Upper lobe of left lung (tissue), 6 donors: ENCODE measurements around the gene PILRB. TPM values are rescaled to one million over a fixed set of nuclear protein-coding genes. Genes with fewer than 3 reads are reported as not detected.

Experiments
- ATAC-seq, 2 donors: fragments of 200-7000 bp; cut with Tn5 transposase; one replicate each; pipeline ENCODE4 v1.9.1; 2022; ENCODE audit warnings: mild to moderate bottlenecking in 2 of 2, moderate library complexity in 2 of 2; ENCODE audit not compliant: low FRiP score in 2 of 2
- DNase-seq, 2 donors: peaks; one replicate each; pipeline ENCODE4 v3.0.0-alpha.2; 2019 to 2020
- H3K27ac ChIP-seq, 4 donors: fragments of 200-600 bp; sonication (generic); one replicate each; pipeline ENCODE4 v1.5.1; 2016 to 2019
- H3K27me3 ChIP-seq, 4 donors: fragments of 200-600 bp; sonication (generic); one replicate each; pipeline ENCODE4 v1.5.1; 2017 to 2019
- H3K36me3 ChIP-seq, 4 donors: fragments of 200-600 bp; sonication (generic); one replicate each; pipeline ENCODE4 v1.5.1; 2016 to 2019
- H3K4me1 ChIP-seq, 4 donors: fragments of 200-600 bp; sonication (generic); one replicate each; pipeline ENCODE4 v1.5.1; 2018 to 2019
- H3K4me3 ChIP-seq, 4 donors: fragments of 200-600 bp; sonication (generic); one replicate each; pipeline ENCODE4 v1.5.1; 2017 to 2019; ENCODE audit warnings: mild to moderate bottlenecking in 2 of 4, moderate library complexity in 1 of 4
- H3K9me3 ChIP-seq, 4 donors: fragments of 200-600 bp; sonication (generic); one replicate each; pipeline ENCODE4 v1.5.1; 2018 to 2019
- CTCF ChIP-seq, 6 experiments: fragments of 450-650 bp in 4 of 6; fragments of 200-600 bp in 2 of 6; sonication (generic) in 2 of 6; IDR thresholded peaks; one replicate each; pipeline ENCODE4 v1.5.1; 2016 to 2019; ENCODE audit warnings: antibody characterized with exemption in 6 of 6
- EP300 ChIP-seq, 4 donors: sonication (generic); formaldehyde crosslinking; IDR thresholded peaks; one replicate each; pipeline ENCODE4 v1.5.1; 2017; ENCODE audit warnings: antibody characterized with exemption in 4 of 4, control low read depth in 2 of 4
- POLR2A ChIP-seq, 4 donors: fragments of 450-650 bp; IDR thresholded peaks; one replicate each; pipeline ENCODE4 v1.5.1; 2016 to 2017; ENCODE audit warnings: antibody characterized with exemption in 4 of 4, mild to moderate bottlenecking in 2 of 4
- POLR2AphosphoS5 ChIP-seq, 2 donors: sonication (generic); formaldehyde crosslinking; IDR thresholded peaks; one replicate each; pipeline ENCODE4 v1.5.1; 2017; ENCODE audit warnings: antibody characterized with exemption in 2 of 2
- WGBS, 2 donors: methylation state at CpG; one replicate each; pipeline ENCODE4 v1.1.5; 2017 to 2018; 5-methylcytosine and 5-hydroxymethylcytosine counted together
- total RNA-seq, 6 donors: library from RNA; depleted of rRNA in 4 of 6; stranded (reverse); fragments of >200 nt in 4 of 6; gene quantifications; one replicate each; pipeline versions ENCODE4 v1.1.0 to v1.2.1, GENCODE V29; 2016 to 2021
- donor health status: DM: no; HTN: no; CAD: no; lungs with moderate emphysema.
- donor health status: DM: no; HTN: yes; CAD: no; lungs with severe emphysema.

Gene PILRB
- total RNA-seq, 6 donors from 2014 or later = 18.4 to 259 (median 39.9) TPM

- H3K4me1 ChIP-seq = no peaks in the 10 kb centered on the region
- H3K9me3 ChIP-seq = no peaks in the 10 kb centered on the region
- H3K36me3 ChIP-seq = peaks cover 6 to 98% (median 87%) of the 10 kb centered on the region in 4 donors
- no peak for DNase-seq
- 83 to 90% methylated on average over 2 to 5 of the region's 6 CpGs for WGBS, 2 donors
- H3K27me3 ChIP-seq = no peaks in the 10 kb centered on the region
- no peak overlapping the region for H3K4me3 ChIP-seq
- ATAC-seq = no peak
- H3K27ac ChIP-seq = peak overlapping the region in 1 of 4 donors; percentile 39
- no peak for TF ChIP-seq POLR2AphosphoS5 (IDR thresholded peaks at IDR 0.05)
- TF ChIP-seq CTCF (IDR thresholded peaks at IDR 0.05) = no peak
- TF ChIP-seq POLR2A (IDR thresholded peaks at IDR 0.05) = no peak
- TF ChIP-seq EP300 (IDR thresholded peaks at IDR 0.05) = no peak
These were observed 4.1 kb upstream of the PILRB start for GRCh38 chr7:100353685-100354330.

DNA sequence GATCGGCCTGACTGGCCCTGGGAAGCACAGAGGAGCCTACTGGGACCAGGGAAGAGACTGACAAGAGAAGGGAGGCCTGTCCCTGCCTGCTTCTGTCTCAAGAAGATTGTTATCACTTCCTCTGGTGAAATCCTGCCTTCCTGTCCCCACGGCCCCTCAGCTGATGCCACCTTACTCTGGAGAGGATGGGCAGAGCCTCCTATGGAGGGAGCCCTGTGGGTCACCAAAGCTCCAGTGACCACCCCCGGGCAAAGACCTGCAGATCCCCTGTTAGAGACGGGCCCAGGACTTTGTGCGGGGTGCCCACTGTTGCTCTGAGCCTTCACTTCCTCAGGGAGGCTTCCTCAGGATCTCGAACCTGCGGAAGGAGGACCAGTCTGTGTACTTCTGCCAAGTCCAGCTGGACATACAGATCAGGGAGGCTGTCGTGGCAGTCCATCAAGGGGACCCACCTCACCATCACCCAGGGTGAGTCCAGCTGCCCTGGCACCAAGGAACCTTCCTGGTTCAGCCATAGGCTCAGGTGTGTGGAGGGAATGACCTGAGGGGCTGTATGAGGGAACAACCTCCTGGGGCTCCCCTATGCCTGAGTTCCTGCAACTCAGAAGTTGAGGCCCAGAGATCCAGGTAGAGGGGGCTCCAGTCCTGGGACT lies 1.4 kb upstream of the PILRB start:
- Histone ChIP-seq H3K4me1 (no peaks in the 10 kb centered on the region), H3K4me3 (no peak overlapping the region), H3K9me3 (no peaks in the 10 kb centered on the region), H3K27me3 (no peaks in the 10 kb centered on the region), H3K36me3 (peaks cover 24 to 99% (median 91%) of the 10 kb centered on the region in 4 donors), H3K27ac (peak overlapping the region in 3 of 4 donors; percentile 49 to 81 (median 67))
- ATAC-seq (no peak), DNase-seq (peak in 1 of 2 donors; percentile 21)
- WGBS, 2 donors = 80 to 90% methylated on average over 7 to 8 of the region's 8 CpGs
- TF ChIP-seq POLR2A (IDR thresholded peaks at IDR 0.05) (no peak), EP300 (IDR thresholded peaks at IDR 0.05) (no peak), CTCF (IDR thresholded peaks at IDR 0.05) (no peak), POLR2AphosphoS5 (IDR thresholded peaks at IDR 0.05) (no peak)

DNA sequence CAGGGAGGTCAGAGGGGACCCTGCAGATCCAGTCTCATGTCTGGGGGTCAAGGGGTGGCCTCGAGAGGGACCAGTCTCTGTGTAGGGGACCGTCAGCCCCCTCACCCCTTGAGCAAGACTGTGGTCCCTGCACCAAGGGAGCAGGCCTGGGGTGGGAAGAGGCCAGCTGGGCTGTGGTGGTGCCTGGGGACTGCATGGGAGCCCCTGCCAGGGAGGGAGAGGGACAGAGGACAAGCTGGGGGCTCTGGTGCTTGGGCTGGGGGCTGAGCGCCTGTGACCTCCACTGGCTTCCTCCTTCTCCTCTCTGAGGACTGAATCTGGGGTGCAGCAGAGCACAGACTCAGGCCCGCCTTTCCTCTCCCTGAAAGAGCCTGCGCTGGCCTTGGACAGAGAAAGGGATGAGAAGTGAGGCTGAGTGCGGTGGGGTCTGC lies 771 bp upstream of the PILRB start:
- Histone ChIP-seq H3K4me3 (no peak overlapping the region), H3K27me3 (no peaks in the 10 kb centered on the region), H3K4me1 (no peaks in the 10 kb centered on the region), H3K27ac (peak overlapping the region; percentile 25 to 81 (median 58)), H3K9me3 (no peaks in the 10 kb centered on the region), H3K36me3 (peaks cover 28 to 100% (median 95%) of the 10 kb centered on the region in 4 donors)
- ATAC-seq (no peak), DNase-seq (peak in 1 of 2 donors; percentile 20)
- TF ChIP-seq EP300 (IDR thresholded peaks at IDR 0.05) (no peak), POLR2A (IDR thresholded peaks at IDR 0.05) (no peak)
- 94 to 97% methylated on average over 3 to 5 of the region's 6 CpGs for WGBS, 2 donors

GRCh38 chr7:100358857-100359212 lies 918 bp downstream of the PILRB start:
- TF ChIP-seq CTCF (IDR thresholded peaks at IDR 0.05) = no peak
- no peak for TF ChIP-seq POLR2AphosphoS5 (IDR thresholded peaks at IDR 0.05)
- no peak for TF ChIP-seq EP300 (IDR thresholded peaks at IDR 0.05)
- no peak for TF ChIP-seq POLR2A (IDR thresholded peaks at IDR 0.05)
- WGBS, 2 donors = 98% methylated on average over 6 to 8 of the region's 8 CpGs
- Histone ChIP-seq H3K4me1 (no peaks in the 10 kb centered on the region), H3K4me3 (no peak overlapping the region), H3K36me3 (peaks cover 31 to 99% (median 85%) of the 10 kb centered on the region in 4 donors), H3K27me3 (no peaks in the 10 kb centered on the region), H3K27ac (no peak overlapping the region), H3K9me3 (no peaks in the 10 kb centered on the region)
- DNase-seq (peak in 1 of 2 donors; percentile 10), ATAC-seq (no peak)

GRCh38 chr7:100360135-100360854 lies 2.4 kb downstream of the PILRB start:
- Histone ChIP-seq H3K9me3 (no peaks in the 10 kb centered on the region), H3K4me1 (peaks cover 0 to under 1% (median 0%) of the 10 kb centered on the region in 4 donors), H3K4me3 (no peak overlapping the region), H3K27me3 (no peaks in the 10 kb centered on the region), H3K27ac (no peak overlapping the region), H3K36me3 (peaks cover 31 to 91% (median 72%) of the 10 kb centered on the region in 4 donors)
- TF ChIP-seq POLR2AphosphoS5 (IDR thresholded peaks at IDR 0.05) (no peak), CTCF (IDR thresholded peaks at IDR 0.05) (no peak), EP300 (IDR thresholded peaks at IDR 0.05) (no peak), POLR2A (IDR thresholded peaks at IDR 0.05) (no peak)
- 84% methylated on average over 3 of the region's 3 CpGs for WGBS, 2 donors
- ATAC-seq (no peak), DNase-seq (no peak)
